ENCODE results near the gene MBP. TPM values are rescaled to one million over a fixed set of nuclear protein-coding genes. Genes with fewer than 3 reads are reported as not detected.

The MBP gene
- polyA plus RNA-seq, 3 donors = 6.6 to 14.6 (median 8.5) TPM

GRCh38 chr18:76982841-76983583 lies 149.6 kb downstream of the MBP start:
- 6 to 17% (median 16%) methylated on average over 15 of the region's 15 CpGs for WGBS, 3 donors
- H3K27ac ChIP-seq (ENCODE audit: low read depth, low read length) = no peak overlapping the region

GRCh38 chr18:76982038-76982437 lies 150.5 kb downstream of the MBP start:
- no peak overlapping the region for H3K27ac ChIP-seq (ENCODE audit: low read depth, low read length)
- WGBS, 3 donors = 85 to 90% (median 90%) methylated on average over 5 of the region's 5 CpGs

GRCh38 chr18:76981396-76981968 lies 151.1 kb downstream of the MBP start:
- no peak overlapping the region for H3K27ac ChIP-seq (ENCODE audit: low read depth, low read length)
- 65 to 78% (median 66%) methylated on average over 13 of the region's 13 CpGs for WGBS, 3 donors

GRCh38 chr18:76980663-76981395 lies 151.8 kb downstream of the MBP start:
- H3K27ac ChIP-seq (ENCODE audit: low read depth, low read length) = no peak overlapping the region
- WGBS, 3 donors = 71 to 81% (median 74%) methylated on average over 23 of the region's 23 CpGs

GRCh38 chr18:76979906-76980305 lies 152.7 kb downstream of the MBP start:
- 80 to 88% (median 85%) methylated on average over 17 of the region's 17 CpGs for WGBS, 3 donors
- no peak overlapping the region for H3K27ac ChIP-seq (ENCODE audit: low read depth, low read length)

GRCh38 chr18:76979111-76979751 lies 153.4 kb downstream of the MBP start:
- WGBS, 3 donors = 90 to 96% (median 94%) methylated on average over 31 of the region's 31 CpGs

GRCh38 chr18:76978616-76979015 lies 154.0 kb downstream of the MBP start:
- 88 to 97% (median 89%) methylated on average over 14 of the region's 14 CpGs for WGBS, 3 donors
- H3K27ac ChIP-seq (ENCODE audit: low read depth, low read length) = no peak overlapping the region

More at GRCh38 chr18:76979111-76979751, 153.4 kb downstream of the MBP start:
- H3K27ac ChIP-seq (ENCODE audit: low read depth, low read length) = no peak overlapping the region

GRCh38 chr18:76977684-76978232 lies 154.8 kb downstream of the MBP start:
- no peak overlapping the region for H3K27ac ChIP-seq (ENCODE audit: low read depth, low read length)
- WGBS, 3 donors = 61 to 78% (median 71%) methylated on average over 11 of the region's 11 CpGs

- H3K27ac ChIP-seq (ENCODE audit: low read depth, low read length) = no peak overlapping the region
- 40 to 77% (median 70%) methylated on average over 14 of the region's 14 CpGs for WGBS, 3 donors
These were observed 155.4 kb downstream of the MBP start for GRCh38 chr18:76977108-76977621.

- 85 to 92% (median 86%) methylated on average over 14 of the region's 14 CpGs for WGBS, 3 donors
- H3K27ac ChIP-seq (ENCODE audit: low read depth, low read length) = no peak overlapping the region
These were observed 156.9 kb downstream of the MBP start for GRCh38 chr18:76975577-76976110.

- WGBS, 3 donors = 91 to 95% (median 94%) methylated on average over 5 of the region's 5 CpGs
- H3K27ac ChIP-seq (ENCODE audit: low read depth, low read length) = no peak overlapping the region
These were observed 158.2 kb downstream of the MBP start for GRCh38 chr18:76974386-76974785.

- no peak overlapping the region for H3K27ac ChIP-seq (ENCODE audit: low read depth, low read length)
- 90 to 96% (median 95%) methylated on average over 20 of the region's 20 CpGs for WGBS, 3 donors
These were observed 158.9 kb downstream of the MBP start for GRCh38 chr18:76973520-76974266.

GRCh38 chr18:76972846-76973519 lies 159.6 kb downstream of the MBP start:
- WGBS, 3 donors = 62 to 78% (median 62%) methylated on average over 13 of the region's 13 CpGs
- no peak overlapping the region for H3K27ac ChIP-seq (ENCODE audit: low read depth, low read length)

GRCh38 chr18:76972241-76972640 lies 160.3 kb downstream of the MBP start:
- no peak overlapping the region for H3K27ac ChIP-seq (ENCODE audit: low read depth, low read length)
- 86 to 92% (median 90%) methylated on average over 6 of the region's 6 CpGs for whole genome bisulfite sequencing, 3 donors

GRCh38 chr18:76970770-76971559 lies 161.6 kb downstream of the MBP start:
- 72 to 81% (median 76%) methylated on average over 11 of the region's 11 CpGs for WGBS, 3 donors
- no peak overlapping the region for H3K27ac ChIP-seq (ENCODE audit: low read depth, low read length)

GRCh38 chr18:76967721-76968472 lies 164.7 kb downstream of the MBP start:
- 58 to 68% (median 60%) methylated on average over 17 of the region's 17 CpGs for WGBS, 3 donors
- no peak overlapping the region for H3K27ac ChIP-seq (ENCODE audit: low read depth, low read length)
